ENCODE measurements around the gene MPZL1.
A peak's percentile ranks its signal among the peaks of the same experiment; 100 is the strongest.
"Not testable (repeated sequence)": the region's sequence is repeated elsewhere in the genome, so short reads cannot be mapped to it uniquely, and the experiment has no call there.

Gene MPZL1

DNA sequence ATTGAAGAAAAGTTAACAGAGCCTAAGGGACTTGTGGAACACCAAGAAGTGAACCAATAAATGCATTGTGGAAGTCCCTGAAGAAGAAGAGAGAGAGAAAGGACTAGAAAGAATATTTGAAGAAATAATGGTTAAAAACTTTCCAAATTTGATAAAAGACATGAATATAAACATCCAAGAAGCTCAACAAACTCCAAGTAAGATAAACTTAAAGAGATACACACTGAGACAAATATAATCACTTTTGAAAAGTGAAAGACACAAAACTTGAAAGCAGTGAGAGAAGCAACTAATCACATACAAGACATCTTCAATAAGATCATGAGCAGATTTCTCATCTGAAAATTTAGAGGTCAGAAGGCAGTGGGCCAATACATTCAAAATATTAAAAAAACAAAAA, 91.2 kb downstream of the MPZL1 start:
- DNase-seq (ENCODE audit: low spot score), result no peak

DNA sequence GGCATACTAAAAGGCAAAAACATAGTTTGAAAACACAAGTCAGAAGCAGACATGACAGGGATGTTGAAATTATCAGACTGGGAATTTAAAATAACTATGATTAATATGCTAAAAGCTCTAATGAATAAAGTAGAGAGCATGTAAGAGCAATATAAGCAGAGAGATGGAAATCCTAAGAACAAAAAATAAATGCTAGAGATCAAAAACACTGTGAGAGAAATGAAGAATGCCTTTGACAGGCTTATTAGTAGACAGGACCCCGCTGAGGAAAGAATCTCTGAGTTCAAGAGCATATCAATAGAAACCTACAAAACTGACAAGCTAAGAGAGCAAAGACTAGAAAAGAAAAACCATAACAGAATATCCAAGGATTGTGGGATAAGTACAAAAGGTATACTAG, 93.9 kb downstream of the MPZL1 start:
- DNase-seq (ENCODE audit: low spot score), result no peak

DNA sequence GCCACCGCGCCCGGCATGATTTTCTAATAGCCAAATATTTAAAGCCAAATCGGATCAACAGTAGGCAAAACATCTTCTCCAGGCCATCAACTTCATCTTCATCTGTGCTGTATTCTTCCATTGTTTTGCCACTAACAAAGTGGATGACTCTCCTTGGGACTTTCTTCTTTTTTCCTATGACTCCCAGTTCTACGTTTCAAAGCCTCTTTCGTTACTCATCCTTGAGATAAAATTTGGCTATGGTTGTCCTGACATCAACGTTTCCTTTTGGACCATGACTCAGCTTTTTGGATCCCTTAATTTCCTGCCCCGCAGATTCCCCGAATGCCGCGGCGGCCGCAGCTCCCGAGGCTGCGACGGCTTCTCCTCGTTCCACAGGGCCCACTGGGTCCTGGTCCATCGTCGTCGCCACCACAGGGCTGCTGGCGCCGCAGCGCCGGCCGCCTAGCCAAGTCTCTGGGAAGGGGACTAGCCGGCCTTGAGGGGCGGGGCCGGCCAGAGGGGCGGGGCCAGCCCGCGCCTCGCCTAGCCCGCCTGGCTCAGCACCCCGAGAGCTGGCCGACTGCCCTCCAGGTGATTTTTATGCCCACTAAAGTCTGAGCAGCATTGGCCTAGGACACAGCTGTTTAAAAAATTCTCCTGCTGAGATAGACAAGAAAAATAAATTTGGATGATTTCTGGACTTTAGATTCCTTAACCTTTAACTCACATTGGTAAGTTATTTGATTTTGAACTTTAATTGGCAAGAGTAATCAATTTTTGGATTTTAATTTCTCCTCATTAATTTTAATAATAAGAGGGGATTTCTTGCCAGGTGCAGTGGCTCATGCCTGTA, 98.3 kb downstream of the MPZL1 start:
- DNase-seq (ENCODE audit: low spot score), result peak; percentile 74

DNA sequence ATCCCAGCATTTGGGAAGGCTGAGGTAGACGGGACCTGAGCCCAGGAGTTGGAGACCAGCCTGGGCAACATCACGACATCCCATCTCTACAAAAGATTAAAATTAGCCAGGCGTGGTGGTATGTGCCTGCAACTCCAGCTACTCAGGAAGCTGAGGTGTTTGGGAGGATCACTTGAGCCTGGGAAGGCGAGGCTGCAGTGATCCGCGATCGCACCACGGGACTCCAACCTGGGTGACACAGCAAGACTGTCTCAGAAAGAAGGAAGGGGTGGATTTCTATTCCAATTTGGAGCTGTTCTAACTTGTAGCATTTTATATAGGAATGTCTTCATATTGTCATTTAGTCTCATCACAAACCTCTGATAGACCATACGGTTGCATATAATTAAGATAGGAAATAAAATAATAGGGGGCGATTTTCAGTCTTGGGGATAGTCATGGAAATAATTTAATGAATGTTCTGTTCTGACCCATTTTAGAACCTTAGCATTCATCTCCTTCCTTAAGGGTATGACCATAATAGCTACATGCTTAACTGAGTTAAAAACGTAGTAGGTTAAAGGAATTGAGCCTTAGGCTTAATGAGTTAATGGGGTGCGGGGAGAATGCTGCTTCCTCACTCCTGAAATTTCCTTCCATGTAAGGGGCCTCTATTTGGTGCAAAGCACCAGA, 99.0 kb downstream of the MPZL1 start:
- DNase-seq (ENCODE audit: low spot score), result no peak

DNA sequence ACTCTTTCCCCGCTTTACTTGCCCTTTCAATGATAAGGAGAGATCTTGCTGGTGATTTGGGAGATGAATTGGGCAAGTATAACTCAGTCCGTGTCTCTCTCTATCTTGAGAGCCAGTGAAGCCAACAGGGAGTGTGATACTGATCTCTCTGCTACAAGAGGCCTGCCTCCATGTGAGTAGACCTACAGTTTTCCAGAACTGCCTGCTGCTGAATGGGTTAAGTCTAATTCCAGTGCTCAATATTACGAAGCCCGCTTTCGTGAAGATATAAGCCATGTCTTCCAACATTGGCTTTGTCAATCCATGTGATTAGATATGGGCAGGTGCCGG, 99.5 kb downstream of the MPZL1 start:
- no peak for DNase-seq (ENCODE audit: low spot score)

DNA sequence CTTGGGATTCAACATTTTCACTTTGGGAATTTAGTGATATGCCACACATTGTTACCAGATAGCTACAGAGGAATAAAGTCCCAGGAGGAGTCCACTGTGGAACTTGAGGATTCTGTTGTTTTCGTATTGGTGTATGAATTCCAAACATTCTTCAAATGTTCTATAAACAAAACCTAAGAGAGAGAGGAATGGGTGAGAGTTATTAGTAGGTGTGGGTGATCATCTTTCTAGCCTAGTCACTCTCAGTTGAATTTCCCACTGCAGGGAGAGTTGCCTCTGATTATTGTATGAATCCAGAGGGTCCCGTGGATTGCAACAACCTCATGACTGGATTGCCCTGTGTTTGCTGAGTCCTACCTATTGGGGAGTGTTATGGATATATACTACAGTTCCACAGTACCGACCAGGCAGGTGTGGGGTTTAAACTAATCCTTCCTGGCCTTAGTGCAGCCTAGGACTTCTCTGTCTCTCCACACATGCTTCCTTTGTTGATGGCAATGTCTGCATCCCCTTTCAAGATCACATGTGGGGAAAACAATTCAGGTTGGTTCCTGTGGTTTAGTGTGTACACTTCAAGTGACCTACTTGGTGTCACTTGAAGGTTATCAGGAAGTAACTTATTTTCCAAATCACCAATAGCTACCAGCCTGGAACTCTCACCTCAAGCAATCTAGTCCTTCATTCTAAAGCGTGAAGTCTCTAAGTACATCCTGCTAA, 100.3 kb downstream of the MPZL1 start:
- no peak for DNase-seq (ENCODE audit: low spot score)

DNA sequence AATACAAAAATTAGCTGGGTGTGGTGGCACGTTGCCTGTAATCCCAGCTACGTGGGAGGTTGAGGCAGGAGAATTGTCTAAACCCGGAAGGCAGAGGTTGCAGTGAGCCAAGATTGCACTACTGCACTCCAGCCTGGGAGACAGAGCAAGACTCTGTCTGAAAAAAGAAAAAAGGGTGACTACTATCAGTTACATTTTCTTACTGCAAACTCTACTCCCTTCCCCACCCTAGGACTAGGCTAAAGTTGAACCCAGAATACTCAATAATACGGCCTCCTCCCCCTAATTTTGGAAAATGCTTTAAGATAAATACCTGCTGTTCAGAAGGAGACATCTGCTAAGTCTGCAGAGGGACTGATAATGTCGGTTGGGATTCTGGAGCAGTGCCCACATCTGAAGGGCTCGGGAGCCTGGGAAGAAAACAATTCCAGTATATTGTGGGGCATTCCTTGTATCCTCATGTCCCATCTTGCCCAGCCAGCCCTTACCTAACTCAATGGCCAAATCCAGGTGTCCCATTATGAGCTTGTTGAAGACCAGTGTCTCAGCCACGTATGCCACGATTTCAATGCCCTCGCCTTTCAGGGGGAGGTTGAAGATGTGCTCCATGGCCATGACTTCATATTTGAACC, 102.5 kb downstream of the MPZL1 start:
- DNase-seq (ENCODE audit: low spot score), result no peak

DNA sequence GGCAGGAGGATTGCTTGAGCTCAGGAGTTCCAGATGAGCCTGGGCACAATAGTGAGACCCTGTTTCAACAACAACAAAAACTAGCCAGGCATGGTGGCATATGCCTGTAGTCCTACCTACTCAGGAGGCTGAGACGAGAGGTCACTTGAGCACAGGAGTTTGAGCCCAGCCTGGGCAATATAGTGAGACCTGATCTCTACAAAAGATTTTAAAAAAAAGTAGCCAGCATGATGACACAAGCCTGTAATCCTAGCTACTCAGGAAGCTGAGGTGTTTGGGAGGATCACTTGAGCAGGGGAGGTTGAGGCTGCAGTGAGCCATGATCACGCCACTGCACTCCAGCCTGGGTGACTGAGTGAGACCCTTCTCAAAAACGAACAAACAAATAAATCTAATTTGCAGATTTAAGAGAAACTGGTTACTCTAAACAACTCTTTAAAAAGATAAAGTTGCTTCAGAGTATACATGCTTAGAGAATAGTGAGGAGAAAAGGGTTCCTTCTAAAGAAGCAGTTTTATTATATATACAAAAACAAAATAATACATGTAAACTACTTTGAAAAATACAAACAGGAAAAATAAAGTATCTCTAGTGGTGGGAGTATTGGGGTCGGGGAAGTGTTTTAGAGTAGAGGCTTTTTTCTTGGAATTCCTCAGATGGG, 103.8 kb downstream of the MPZL1 start:
- DNase-seq (ENCODE audit: low spot score), result no peak

DNA sequence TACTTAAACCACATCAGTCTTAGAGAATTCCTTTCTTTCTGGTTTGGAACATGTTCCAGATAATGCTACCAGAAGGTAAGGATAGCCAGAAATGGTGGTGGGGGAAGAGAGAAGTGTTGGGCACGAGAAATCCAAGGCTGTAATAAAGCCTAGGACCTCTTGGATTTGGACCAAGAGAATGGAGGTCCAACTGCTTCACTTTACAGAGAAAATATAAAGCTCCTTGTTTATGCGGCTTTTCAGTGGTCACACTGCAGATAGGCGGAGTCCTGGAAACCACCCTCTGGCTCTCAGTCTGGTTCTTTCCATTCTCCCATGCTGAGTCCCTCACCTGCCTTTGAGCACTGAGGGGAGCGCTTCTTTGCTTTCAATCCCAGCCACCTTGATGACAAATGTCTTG, 104.3 kb downstream of the MPZL1 start:
- DNase-seq (ENCODE audit: low spot score), result no peak

DNA sequence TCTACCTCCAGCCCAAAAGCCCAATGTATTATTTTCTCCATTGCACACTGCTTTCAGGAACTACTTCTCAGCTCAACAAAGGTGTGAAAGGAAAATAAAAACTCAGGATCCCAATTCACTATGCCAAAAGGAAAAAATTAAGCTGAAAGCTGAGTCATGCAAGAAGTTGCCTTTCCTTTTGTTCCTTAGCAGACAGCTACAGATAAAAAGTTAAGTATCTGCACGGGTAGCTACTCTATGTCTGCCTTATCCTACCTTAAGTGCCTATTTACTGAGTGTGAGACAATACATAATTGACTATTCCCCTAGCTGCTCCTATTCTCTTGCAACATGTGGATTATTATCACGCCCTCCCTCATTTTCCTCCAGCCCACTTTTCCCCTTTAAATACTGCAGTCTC, 108.1 kb downstream of the MPZL1 start:
- no peak for DNase-seq (ENCODE audit: low spot score)

DNA sequence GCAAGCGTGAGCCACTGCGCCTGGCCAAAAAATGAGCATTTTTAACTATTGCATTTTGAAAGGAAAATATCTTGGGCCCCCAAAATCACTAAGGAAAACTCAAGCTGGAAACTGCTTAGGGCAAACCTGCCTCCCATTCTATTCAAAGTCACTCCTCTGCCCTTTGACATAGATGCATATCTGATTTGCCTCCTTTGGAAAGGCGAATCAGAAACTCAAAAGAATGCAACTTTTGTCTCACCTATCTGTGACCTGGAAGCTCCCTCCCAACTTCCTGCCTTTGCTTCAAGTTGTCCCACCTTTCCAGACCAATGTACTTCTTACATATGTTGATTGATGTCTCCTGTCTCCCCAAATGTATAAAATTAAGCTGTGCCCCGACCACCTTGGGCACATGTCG, 108.9 kb downstream of the MPZL1 start:
- DNase-seq (ENCODE audit: low spot score), result not testable (repeated sequence)

DNA sequence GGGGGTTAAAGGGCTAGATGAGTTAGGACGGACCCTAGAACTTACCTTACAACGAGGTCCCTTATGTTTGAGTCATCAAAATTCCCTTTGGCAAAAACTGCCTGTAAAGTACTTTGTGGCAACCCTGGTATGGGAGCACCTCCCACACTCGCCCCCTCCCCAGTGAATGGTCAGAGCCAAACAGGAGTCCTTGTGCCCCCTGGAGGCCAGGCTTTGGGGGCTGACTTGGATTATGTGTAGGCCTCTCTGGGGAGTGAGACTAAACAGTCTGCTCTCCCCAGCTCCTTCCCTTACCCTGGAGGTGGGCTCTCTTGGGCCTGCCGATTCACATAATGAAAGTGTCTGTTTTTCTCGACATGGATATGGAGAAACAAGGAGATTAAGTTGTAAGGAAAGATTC, 110.9 kb downstream of the MPZL1 start:
- DNase-seq (ENCODE audit: low spot score), result no peak

DNA sequence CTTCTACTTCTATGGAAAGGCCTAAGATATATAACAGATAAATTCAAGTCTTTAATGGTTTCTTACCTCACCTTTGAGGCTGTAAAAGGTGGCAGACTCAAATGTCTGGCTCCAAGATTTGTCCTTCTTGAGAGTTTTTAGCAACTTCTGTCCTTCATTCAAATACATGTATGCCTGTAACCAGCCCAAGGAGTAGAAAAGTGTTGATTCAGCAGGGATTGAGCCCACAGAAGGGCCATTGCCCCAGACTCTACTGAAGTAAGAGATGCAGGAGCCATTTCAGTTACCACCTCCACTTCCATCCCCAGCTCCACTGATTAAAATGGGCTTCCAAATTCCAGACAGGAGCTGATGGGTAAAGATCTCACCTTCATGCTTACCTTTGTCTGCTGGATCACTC, 112.1 kb downstream of the MPZL1 start:
- DNase-seq (ENCODE audit: low spot score), result no peak

DNA sequence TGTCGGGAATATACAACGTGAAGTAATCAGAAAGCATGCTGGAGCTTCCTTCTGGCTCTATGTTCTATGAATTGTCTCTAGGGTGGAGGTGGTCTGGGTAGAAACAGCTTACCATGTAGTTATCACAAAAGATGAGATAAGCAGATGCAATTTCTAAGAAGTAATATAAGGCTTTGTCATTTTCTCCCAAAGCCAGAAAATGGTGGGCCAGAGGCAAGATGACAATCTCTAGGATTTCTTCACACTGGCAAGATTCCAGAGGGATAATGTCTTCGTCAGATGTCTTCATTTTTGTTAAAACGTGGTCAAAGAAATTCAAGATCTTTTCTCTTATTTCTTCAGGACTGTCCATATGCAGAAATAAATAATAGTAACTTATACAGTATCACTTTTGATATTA, 114.4 kb downstream of the MPZL1 start:
- no peak for DNase-seq (ENCODE audit: low spot score)

DNA sequence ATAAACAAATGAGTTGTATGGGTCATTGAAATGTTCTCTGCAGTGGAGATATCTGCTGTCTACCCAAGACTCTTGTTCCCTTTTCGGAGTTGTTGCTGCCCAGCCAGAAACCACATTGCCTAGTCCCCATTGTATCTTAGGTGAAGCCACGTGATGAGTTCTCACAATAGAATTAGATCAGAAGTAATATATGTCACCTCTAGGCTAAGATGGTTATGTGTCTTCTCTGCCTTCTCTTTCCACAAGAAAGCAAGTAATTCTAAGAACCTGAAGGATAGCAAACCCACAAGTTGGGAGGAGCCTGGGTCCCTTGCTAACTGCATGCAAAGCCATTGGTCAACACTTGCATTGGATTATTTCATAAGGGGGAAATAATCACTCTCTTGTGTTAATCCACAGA, 115.5 kb downstream of the MPZL1 start:
- DNase-seq (ENCODE audit: low spot score), result no peak

DNA sequence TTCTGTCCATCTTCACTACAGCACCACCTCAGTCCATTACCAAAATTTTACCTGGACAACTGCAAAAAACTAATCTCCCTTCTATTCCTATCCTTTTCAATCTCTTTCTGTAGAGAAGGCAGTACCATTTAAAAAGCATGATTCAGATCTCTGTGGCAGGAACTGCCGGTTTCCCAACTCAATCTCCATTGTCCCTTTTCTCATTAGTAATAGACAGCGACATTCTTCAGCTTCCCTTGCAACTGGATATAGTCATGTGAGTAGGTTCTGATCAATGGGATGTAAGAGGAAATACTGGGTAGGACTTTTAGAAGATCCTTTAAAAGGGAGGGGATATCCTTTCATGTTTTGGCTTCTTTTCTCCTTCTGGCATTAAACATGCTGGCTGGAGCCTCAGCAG, 117.2 kb downstream of the MPZL1 start:
- DNase-seq (ENCODE audit: low spot score), result no peak
